HEK293 (cell line): Measurements from ENCODE around the gene TIAM2.

Source experiments
- BCL6B ChIP-seq: fragments of 450-650 bp; formaldehyde crosslinking; IDR thresholded peaks from 2 replicates; pipeline ENCODE4 v1.5.1; 2017; ENCODE audit warnings: missing biosample characterization, missing genetic modification characterization
- HOXC10 ChIP-seq: sonication (generic); formaldehyde crosslinking; IDR thresholded peaks from 2 replicates; pipeline ENCODE4 v1.8.1; 2023; ENCODE audit warnings: mild to moderate bottlenecking, missing genetic modification reagents
- IKZF3 ChIP-seq: fragments of 450-650 bp; IDR thresholded peaks from 2 replicates; pipeline ENCODE4 v1.5.0; 2018; ENCODE audit warnings: missing biosample characterization, mild to moderate bottlenecking, missing genetic modification characterization, moderate library complexity
- OVOL3 ChIP-seq: fragments of 450-650 bp; formaldehyde crosslinking; IDR thresholded peaks from 2 replicates; pipeline ENCODE4 v1.5.1; 2016; ENCODE audit warnings: missing biosample characterization, missing genetic modification characterization
- PBX3 ChIP-seq: sonication (generic); formaldehyde crosslinking; IDR thresholded peaks from 2 replicates; pipeline ENCODE4 v1.8.1; 2022; ENCODE audit warnings: mild to moderate bottlenecking, moderate library complexity, missing genetic modification reagents
- PRDM4 ChIP-seq: fragments of 450-650 bp; formaldehyde crosslinking; IDR thresholded peaks from 2 replicates; pipeline ENCODE4 v1.5.1; 2017; ENCODE audit warnings: missing biosample characterization, missing genetic modification characterization
- RBAK ChIP-seq: fragments of 450-650 bp; formaldehyde crosslinking; IDR thresholded peaks from 2 replicates; pipeline ENCODE4 v1.5.1; 2016; ENCODE audit warnings: missing biosample characterization, missing genetic modification characterization
- REST ChIP-seq: fragments of 450-650 bp; formaldehyde crosslinking; IDR thresholded peaks from 2 replicates; pipeline ENCODE4 v1.5.1; 2016; ENCODE audit warnings: missing biosample characterization, missing genetic modification characterization
- SCRT2 ChIP-seq: fragments of 450-650 bp; formaldehyde crosslinking; IDR thresholded peaks from 2 replicates; pipeline ENCODE4 v1.5.1; 2016; ENCODE audit warnings: missing biosample characterization, missing genetic modification characterization
- YY2 ChIP-seq: fragments of 450-650 bp; formaldehyde crosslinking; IDR thresholded peaks from 2 replicates; pipeline ENCODE4 v1.5.1; 2016; ENCODE audit warnings: missing biosample characterization, missing genetic modification characterization
- ZBTB26 ChIP-seq: fragments of 450-650 bp; formaldehyde crosslinking; optimal IDR thresholded peaks from 2 replicates; pipeline ENCODE3; 2016; ENCODE audit warnings: missing biosample characterization, mild to moderate bottlenecking, missing genetic modification characterization
- ZBTB7A ChIP-seq: fragments of 450-650 bp; formaldehyde crosslinking; IDR thresholded peaks from 2 replicates; pipeline ENCODE4 v1.5.1; 2016; ENCODE audit warnings: low read depth, missing biosample characterization, missing genetic modification characterization
- ZFP37 ChIP-seq: fragments of 450-650 bp; formaldehyde crosslinking; IDR thresholded peaks from 2 replicates; pipeline ENCODE4 v1.5.1; 2016; ENCODE audit warnings: missing biosample characterization, missing genetic modification characterization
- ZNF155 ChIP-seq: fragments of 450-650 bp; formaldehyde crosslinking; IDR thresholded peaks from 2 replicates; pipeline ENCODE4 v1.5.1; 2016; ENCODE audit warnings: missing biosample characterization, missing genetic modification characterization
- ZNF16 ChIP-seq: fragments of 450-650 bp; formaldehyde crosslinking; IDR thresholded peaks from 2 replicates; pipeline ENCODE4 v1.5.1; 2016; ENCODE audit warnings: low read depth, missing biosample characterization, missing genetic modification characterization
- ZNF175 ChIP-seq: fragments of 450-650 bp; formaldehyde crosslinking; IDR thresholded peaks from 2 replicates; pipeline ENCODE4 v1.5.1; 2016; ENCODE audit warnings: missing biosample characterization, missing genetic modification characterization
- ZNF184 ChIP-seq: fragments of 450-650 bp; IDR thresholded peaks from 2 replicates; pipeline ENCODE4 v1.5.1; 2018; ENCODE audit warnings: missing biosample characterization, mild to moderate bottlenecking, missing genetic modification characterization
- ZNF19 ChIP-seq: fragments of 450-650 bp; formaldehyde crosslinking; IDR thresholded peaks from 2 replicates; pipeline ENCODE4; 2016; ENCODE audit warnings: missing biosample characterization, missing genetic modification characterization, low read depth
- ZNF221 ChIP-seq: fragments of 450-650 bp; formaldehyde crosslinking; IDR thresholded peaks from 2 replicates; pipeline ENCODE4 v1.5.1; 2017; ENCODE audit warnings: missing biosample characterization, missing genetic modification characterization, borderline replicate concordance
- ZNF398 ChIP-seq: fragments of 450-650 bp; formaldehyde crosslinking; IDR thresholded peaks from 2 replicates; pipeline ENCODE4 v1.5.1; 2017; ENCODE audit warnings: missing biosample characterization, missing genetic modification characterization
- ZNF404 ChIP-seq: fragments of 450-650 bp; formaldehyde crosslinking; IDR thresholded peaks from 2 replicates; pipeline ENCODE4 v1.5.1; 2017; ENCODE audit warnings: missing biosample characterization, missing genetic modification characterization
- ZNF416 ChIP-seq: fragments of 450-650 bp; formaldehyde crosslinking; IDR thresholded peaks from 2 replicates; pipeline ENCODE4 v1.5.1; 2016; ENCODE audit warnings: missing biosample characterization, missing genetic modification characterization
- ZNF600 ChIP-seq: fragments of 450-650 bp; formaldehyde crosslinking; IDR thresholded peaks from 2 replicates; pipeline ENCODE4 v1.5.1; 2016; ENCODE audit warnings: missing biosample characterization, missing genetic modification characterization
- ZNF645 ChIP-seq: fragments of 450-650 bp; formaldehyde crosslinking; IDR thresholded peaks from 2 replicates; pipeline ENCODE4; 2016; ENCODE audit warnings: missing biosample characterization, missing genetic modification characterization
- ZNF654 ChIP-seq: fragments of 450-650 bp; formaldehyde crosslinking; IDR thresholded peaks from 2 replicates; pipeline ENCODE4 v1.5.1; 2016; ENCODE audit warnings: low read depth, missing biosample characterization, missing genetic modification characterization
- ZNF660 ChIP-seq: fragments of 450-650 bp; IDR thresholded peaks from 2 replicates; pipeline ENCODE4 v1.5.1; 2018; ENCODE audit warnings: missing biosample characterization, mild to moderate bottlenecking, missing genetic modification characterization
- ZNF791 ChIP-seq: fragments of 450-650 bp; formaldehyde crosslinking; IDR thresholded peaks from 2 replicates; pipeline ENCODE4 v1.5.1; 2016; ENCODE audit warnings: missing biosample characterization, missing genetic modification characterization
- ZSCAN30 ChIP-seq: fragments of 450-650 bp; IDR thresholded peaks from 2 replicates; pipeline ENCODE4 v1.5.1; 2018; ENCODE audit warnings: missing biosample characterization, mild to moderate bottlenecking, missing genetic modification characterization, moderate library complexity
- ZXDB ChIP-seq: fragments of 450-650 bp; formaldehyde crosslinking; IDR thresholded peaks from 2 replicates; pipeline ENCODE4 v1.5.1; 2016; ENCODE audit warnings: missing biosample characterization, missing genetic modification characterization

The TIAM2 gene

GRCh38 chr6:155085582-155086257 is 90.6 kb downstream of the TIAM2 start (continued):
- TF ChIP-seq YY2 (tag by site-specific recombination) (no peak), ZNF184 (tag by site-specific recombination) (no peak), ZNF654 (tag by site-specific recombination) (no peak), SCRT2 (tag by site-specific recombination) (no peak; the same call in 1 of the 2 replicates), ZNF19 (tag by site-specific recombination) (no peak), ZNF660 (tag by site-specific recombination) (no peak), ZNF16 (tag by site-specific recombination) (no peak), REST (no peak), ZNF398 (no peak), ZNF404 (tag by site-specific recombination) (no peak), HOXC10 (CRISPR knock-in tag) (no peak), ZNF221 (tag by site-specific recombination) (no peak), ZNF175 (tag by site-specific recombination) (no peak), BCL6B (tag by site-specific recombination) (no peak), ZNF791 (tag by site-specific recombination) (no peak), IKZF3 (tag by site-specific recombination) (no peak), ZNF416 (no peak), ZSCAN30 (no peak), ZXDB (tag by site-specific recombination) (no peak), PRDM4 (tag by site-specific recombination) (no peak), ZFP37 (tag by site-specific recombination) (no peak), ZNF600 (tag by site-specific recombination) (no peak), PBX3 (CRISPR knock-in tag) (no peak), ZNF155 (tag by site-specific recombination) (no peak), RBAK (tag by site-specific recombination) (no peak), ZBTB26 (no peak), OVOL3 (tag by site-specific recombination) (no peak), ZBTB7A (tag by site-specific recombination) (no peak), ZNF645 (tag by site-specific recombination) (no peak)
